ENCODE data around the gene FAM200A.
"Not testable (repeated sequence)": the region's sequence is repeated elsewhere in the genome, so short reads cannot be mapped to it uniquely, and the experiment has no call there.

The FAM200A gene

GRCh38 chr7:99579281-99579955 lies 27.5 kb upstream of the FAM200A start:
- no peaks in the 10 kb centered on the region for H3K27me3 ChIP-seq (ENCODE audit: low read depth, low read length)
- no peak overlapping the region for H3K4me3 ChIP-seq (ENCODE audit: low read length)
- H2AFZ ChIP-seq (ENCODE audit: low read depth, low read length) = no peak overlapping the region
- no peak overlapping the region for H3K4me2 ChIP-seq (ENCODE audit: low read length)
- H3K36me3 ChIP-seq (replicated peaks; ENCODE audit: low read depth, low read length) = no peaks in the 10 kb centered on the region
- no peaks in the 10 kb centered on the region for H4K20me1 ChIP-seq (ENCODE audit: insufficient read depth, low read length)
- no peaks in the 10 kb centered on the region for H3K79me2 ChIP-seq (ENCODE audit: low read length)
- H3K9me3 ChIP-seq (ENCODE audit: insufficient read depth, low read length) = no peaks in the 10 kb centered on the region
- H3K9ac ChIP-seq (ENCODE audit: low read length) = no peak overlapping the region
- H3K4me1 ChIP-seq (ENCODE audit: low read length) = no peaks in the 10 kb centered on the region
- TF ChIP-seq EZH2phosphoT487 (IDR thresholded peaks at IDR 0.05; ENCODE audit: low read depth) = no peak
- H3K27ac ChIP-seq (ENCODE audit: low read length) = no peak overlapping the region

- H3K4me2 ChIP-seq (ENCODE audit: low read length) = no peak overlapping the region
- H3K27me3 ChIP-seq (ENCODE audit: low read depth, low read length) = no peaks in the 10 kb centered on the region
- no peak overlapping the region for H3K9ac ChIP-seq (ENCODE audit: low read length)
- H3K9me3 ChIP-seq (ENCODE audit: insufficient read depth, low read length) = no peaks in the 10 kb centered on the region
- no peak overlapping the region for H3K27ac ChIP-seq (ENCODE audit: low read length)
- H3K79me2 ChIP-seq (ENCODE audit: low read length) = no peaks in the 10 kb centered on the region
- H3K4me3 ChIP-seq (ENCODE audit: low read length) = no peak overlapping the region
- no peaks in the 10 kb centered on the region for H4K20me1 ChIP-seq (ENCODE audit: insufficient read depth, low read length)
- peaks cover 13% of the 10 kb centered on the region for H3K36me3 ChIP-seq (replicated peaks; ENCODE audit: low read depth, low read length)
- TF ChIP-seq EZH2phosphoT487 (IDR thresholded peaks at IDR 0.05; ENCODE audit: low read depth) = no peak
- TF ChIP-seq CTCF (IDR thresholded peaks at IDR 0.05; ENCODE audit: low read depth, low read length) = no peak
- H3K4me1 ChIP-seq (ENCODE audit: low read length) = no peaks in the 10 kb centered on the region
- no peak overlapping the region for H2AFZ ChIP-seq (ENCODE audit: low read depth, low read length)
Observed at GRCh38 chr7:99576251-99576650, 24.3 kb upstream of the FAM200A start.

- TF ChIP-seq CTCF (IDR thresholded peaks at IDR 0.05; ENCODE audit: low read depth, low read length) (no peak), EZH2phosphoT487 (IDR thresholded peaks at IDR 0.05; ENCODE audit: low read depth) (no peak)
- no peak overlapping the region for H2AFZ ChIP-seq (ENCODE audit: low read depth, low read length)
- no peaks in the 10 kb centered on the region for H3K9me3 ChIP-seq (ENCODE audit: insufficient read depth, low read length)
- H4K20me1 ChIP-seq (ENCODE audit: insufficient read depth, low read length) = no peaks in the 10 kb centered on the region
- H3K9ac ChIP-seq (ENCODE audit: low read length) = no peak overlapping the region
- no peaks in the 10 kb centered on the region for H3K27me3 ChIP-seq (ENCODE audit: low read depth, low read length)
- H3K4me2 ChIP-seq (ENCODE audit: low read length) = no peak overlapping the region
- peaks cover 24% of the 10 kb centered on the region for H3K36me3 ChIP-seq (replicated peaks; ENCODE audit: low read depth, low read length)
- no peaks in the 10 kb centered on the region for H3K79me2 ChIP-seq (ENCODE audit: low read length)
- no peak overlapping the region for H3K27ac ChIP-seq (ENCODE audit: low read length)
- H3K4me3 ChIP-seq (ENCODE audit: low read length) = no peak overlapping the region
- no peaks in the 10 kb centered on the region for H3K4me1 ChIP-seq (ENCODE audit: low read length)
Observed at GRCh38 chr7:99573257-99573656, 21.3 kb upstream of the FAM200A start.

- Histone ChIP-seq H3K4me3 (ENCODE audit: low read length) (no peak overlapping the region), H3K36me3 (replicated peaks; ENCODE audit: low read depth, low read length) (peaks cover 24% of the 10 kb centered on the region), H3K4me1 (ENCODE audit: low read length) (no peaks in the 10 kb centered on the region), H3K9me3 (ENCODE audit: insufficient read depth, low read length) (no peaks in the 10 kb centered on the region), H3K27ac (ENCODE audit: low read length) (no peak overlapping the region), H3K79me2 (ENCODE audit: low read length) (no peaks in the 10 kb centered on the region), H3K9ac (ENCODE audit: low read length) (no peak overlapping the region), H3K4me2 (ENCODE audit: low read length) (no peak overlapping the region), H2AFZ (ENCODE audit: low read depth, low read length) (no peak overlapping the region), H3K27me3 (ENCODE audit: low read depth, low read length) (no peaks in the 10 kb centered on the region), H4K20me1 (ENCODE audit: insufficient read depth, low read length) (no peaks in the 10 kb centered on the region)
- no peak for TF ChIP-seq CTCF (IDR thresholded peaks at IDR 0.05; ENCODE audit: low read depth, low read length)
- no peak for TF ChIP-seq EZH2phosphoT487 (IDR thresholded peaks at IDR 0.05; ENCODE audit: low read depth)
Observed at GRCh38 chr7:99571768-99572167, 19.9 kb upstream of the FAM200A start.

- H3K27ac ChIP-seq (ENCODE audit: low read length); H4K20me1 ChIP-seq (ENCODE audit: insufficient read depth, low read length); H3K4me2 ChIP-seq (ENCODE audit: low read length); H3K4me1 ChIP-seq (ENCODE audit: low read length); H3K4me3 ChIP-seq (ENCODE audit: low read length); H3K27me3 ChIP-seq (ENCODE audit: low read depth, low read length); H3K9me3 ChIP-seq (ENCODE audit: insufficient read depth, low read length); H3K79me2 ChIP-seq (ENCODE audit: low read length); H2AFZ ChIP-seq (ENCODE audit: low read depth, low read length); H3K9ac ChIP-seq (ENCODE audit: low read length): not testable (repeated sequence)
- H3K36me3 ChIP-seq (replicated peaks; ENCODE audit: low read depth, low read length) = peaks cover 46% of the 10 kb centered on the region
Observed at GRCh38 chr7:99568770-99569169, 16.9 kb upstream of the FAM200A start.

All from OCI-LY3 (cell line).